ENCODE results near the gene TAT.
"Not testable (repeated sequence)": the region's sequence is repeated elsewhere in the genome, so short reads cannot be mapped to it uniquely, and the experiment has no call there.

TAT gene

GRCh38 chr16:71569621-71570020, 7.3 kb downstream of the TAT start:
- H3K4me3 Mint-ChIP-seq: no peak overlapping the region
- no peak for DNase-seq (ENCODE audit: low spot score)
- peaks cover 9% of the 10 kb centered on the region for H3K27me3 Mint-ChIP-seq (ENCODE audit: low read depth)
- peaks cover 12% of the 10 kb centered on the region for H3K4me1 Mint-ChIP-seq (ENCODE audit: low read depth)
- no peaks in the 10 kb centered on the region for H3K36me3 Mint-ChIP-seq (ENCODE audit: low read depth)
- no peak overlapping the region for H3K27ac Mint-ChIP-seq
- no peaks in the 10 kb centered on the region for H3K9me3 Mint-ChIP-seq

- Mint-ChIP-seq H3K36me3 (ENCODE audit: low read depth) (no peaks in the 10 kb centered on the region), H3K27ac (no peak overlapping the region), H3K4me1 (ENCODE audit: low read depth) (peaks cover 17% of the 10 kb centered on the region), H3K27me3 (ENCODE audit: low read depth) (peaks cover 9% of the 10 kb centered on the region), H3K4me3 (no peak overlapping the region), H3K9me3 (no peaks in the 10 kb centered on the region)
- no peak for DNase-seq (ENCODE audit: low spot score)
Observed at GRCh38 chr16:71568551-71568950, 8.3 kb downstream of the TAT start.

GRCh38 chr16:71567931-71568330, 9.0 kb downstream of the TAT start:
- no peak overlapping the region for H3K27ac Mint-ChIP-seq
- no peaks in the 10 kb centered on the region for H3K36me3 Mint-ChIP-seq (ENCODE audit: low read depth)
- peaks cover under 1% of the 10 kb centered on the region for H3K9me3 Mint-ChIP-seq
- no peak for DNase-seq (ENCODE audit: low spot score)
- peaks cover 6% of the 10 kb centered on the region for H3K27me3 Mint-ChIP-seq (ENCODE audit: low read depth)
- no peak overlapping the region for H3K4me3 Mint-ChIP-seq
- peaks cover 17% of the 10 kb centered on the region for H3K4me1 Mint-ChIP-seq (ENCODE audit: low read depth)

GRCh38 chr16:71565812-71566700, 10.8 kb downstream of the TAT start:
- peaks cover 17% of the 10 kb centered on the region for H3K4me1 Mint-ChIP-seq (ENCODE audit: low read depth)
- DNase-seq (ENCODE audit: low spot score): no peak
- H3K4me3 Mint-ChIP-seq: peak overlapping the region; percentile 86
- H3K36me3 Mint-ChIP-seq (ENCODE audit: low read depth): no peaks in the 10 kb centered on the region
- H3K27me3 Mint-ChIP-seq (ENCODE audit: low read depth): peaks cover 3% of the 10 kb centered on the region
- peak overlapping the region; percentile 89 for H3K27ac Mint-ChIP-seq
- peaks cover 15% of the 10 kb centered on the region for H3K9me3 Mint-ChIP-seq

GRCh38 chr16:71564335-71564967, 12.4 kb downstream of the TAT start:
- peak overlapping the region; percentile 89 for H3K27ac Mint-ChIP-seq
- H3K36me3 Mint-ChIP-seq (ENCODE audit: low read depth): no peaks in the 10 kb centered on the region
- H3K27me3 Mint-ChIP-seq (ENCODE audit: low read depth): peaks cover 4% of the 10 kb centered on the region
- H3K4me3 Mint-ChIP-seq: peak overlapping the region; percentile 86
- peaks cover 15% of the 10 kb centered on the region for H3K9me3 Mint-ChIP-seq
- H3K4me1 Mint-ChIP-seq (ENCODE audit: low read depth): peaks cover 17% of the 10 kb centered on the region
- no peak for DNase-seq (ENCODE audit: low spot score)

GRCh38 chr16:71562552-71562951, 14.3 kb downstream of the TAT start:
- no peak for DNase-seq (ENCODE audit: low spot score)
- Mint-ChIP-seq H3K27me3 (ENCODE audit: low read depth) (peaks cover 18% of the 10 kb centered on the region), H3K4me1 (ENCODE audit: low read depth) (peaks cover 17% of the 10 kb centered on the region), H3K36me3 (ENCODE audit: low read depth) (no peaks in the 10 kb centered on the region), H3K4me3 (no peak overlapping the region), H3K9me3 (peaks cover 15% of the 10 kb centered on the region), H3K27ac (no peak overlapping the region)

GRCh38 chr16:71561886-71562285, 15.0 kb downstream of the TAT start:
- not testable (repeated sequence) for H3K36me3 Mint-ChIP-seq (ENCODE audit: low read depth); DNase-seq (ENCODE audit: low spot score); H3K27ac Mint-ChIP-seq; H3K4me3 Mint-ChIP-seq
- Mint-ChIP-seq H3K9me3 (peaks cover 15% of the 10 kb centered on the region), H3K4me1 (ENCODE audit: low read depth) (peaks cover 17% of the 10 kb centered on the region), H3K27me3 (ENCODE audit: low read depth) (peaks cover 18% of the 10 kb centered on the region)

- peaks cover 6% of the 10 kb centered on the region for H3K4me1 Mint-ChIP-seq (ENCODE audit: low read depth)
- no peak for DNase-seq (ENCODE audit: low spot score)
- no peaks in the 10 kb centered on the region for H3K36me3 Mint-ChIP-seq (ENCODE audit: low read depth)
- no peak overlapping the region for H3K4me3 Mint-ChIP-seq
- H3K27me3 Mint-ChIP-seq (ENCODE audit: low read depth): peaks cover 21% of the 10 kb centered on the region
- H3K27ac Mint-ChIP-seq: no peak overlapping the region
- H3K9me3 Mint-ChIP-seq: peaks cover 15% of the 10 kb centered on the region
Observed at GRCh38 chr16:71559855-71560254, 17.0 kb downstream of the TAT start.

- DNase-seq (ENCODE audit: low spot score): no peak
- H3K27ac Mint-ChIP-seq: no peak overlapping the region
- H3K27me3 Mint-ChIP-seq (ENCODE audit: low read depth): peaks cover 21% of the 10 kb centered on the region
- H3K36me3 Mint-ChIP-seq (ENCODE audit: low read depth): no peaks in the 10 kb centered on the region
- no peak overlapping the region for H3K4me3 Mint-ChIP-seq
- peaks cover 15% of the 10 kb centered on the region for H3K9me3 Mint-ChIP-seq
- H3K4me1 Mint-ChIP-seq (ENCODE audit: low read depth): no peaks in the 10 kb centered on the region
Observed at GRCh38 chr16:71557954-71558582, 18.8 kb downstream of the TAT start.

GRCh38 chr16:71557299-71557698, 19.6 kb downstream of the TAT start:
- DNase-seq (ENCODE audit: low spot score): no peak
- Mint-ChIP-seq H3K27ac (no peak overlapping the region), H3K9me3 (peaks cover 9% of the 10 kb centered on the region), H3K36me3 (ENCODE audit: low read depth) (no peaks in the 10 kb centered on the region), H3K4me3 (no peak overlapping the region), H3K27me3 (ENCODE audit: low read depth) (peaks cover 24% of the 10 kb centered on the region), H3K4me1 (ENCODE audit: low read depth) (no peaks in the 10 kb centered on the region)

GRCh38 chr16:71555230-71555891, 21.5 kb downstream of the TAT start:
- no peak for DNase-seq (ENCODE audit: low spot score)
- H3K27me3 Mint-ChIP-seq (ENCODE audit: low read depth): peaks cover 34% of the 10 kb centered on the region
- no peak overlapping the region for H3K27ac Mint-ChIP-seq
- H3K4me3 Mint-ChIP-seq: no peak overlapping the region
- H3K9me3 Mint-ChIP-seq: no peaks in the 10 kb centered on the region
- H3K4me1 Mint-ChIP-seq (ENCODE audit: low read depth): no peaks in the 10 kb centered on the region
- no peaks in the 10 kb centered on the region for H3K36me3 Mint-ChIP-seq (ENCODE audit: low read depth)

GRCh38 chr16:71552698-71553503, 24.0 kb downstream of the TAT start:
- H3K27ac Mint-ChIP-seq: no peak overlapping the region
- DNase-seq (ENCODE audit: low spot score): no peak
- no peak overlapping the region for H3K4me3 Mint-ChIP-seq
- H3K36me3 Mint-ChIP-seq (ENCODE audit: low read depth): no peaks in the 10 kb centered on the region
- no peaks in the 10 kb centered on the region for H3K4me1 Mint-ChIP-seq (ENCODE audit: low read depth)
- no peaks in the 10 kb centered on the region for H3K9me3 Mint-ChIP-seq
- peaks cover 19% of the 10 kb centered on the region for H3K27me3 Mint-ChIP-seq (ENCODE audit: low read depth)

- DNase-seq (ENCODE audit: low spot score): no peak
- Mint-ChIP-seq H3K4me3 (no peak overlapping the region), H3K27ac (no peak overlapping the region), H3K36me3 (ENCODE audit: low read depth) (no peaks in the 10 kb centered on the region), H3K9me3 (no peaks in the 10 kb centered on the region), H3K4me1 (ENCODE audit: low read depth) (peaks cover 2% of the 10 kb centered on the region), H3K27me3 (ENCODE audit: low read depth) (peaks cover 8% of the 10 kb centered on the region)
Observed at GRCh38 chr16:71547168-71547567, 29.7 kb downstream of the TAT start.

Measured in T-helper 2 cell treated with Interferon-gamma antibody and Interleukin-4, amounts not matched to agents 5 μg/mL and 100 μg/mL, for 36 hours (primary cell).